ENCODE data around the gene RAD51.

DNA sequence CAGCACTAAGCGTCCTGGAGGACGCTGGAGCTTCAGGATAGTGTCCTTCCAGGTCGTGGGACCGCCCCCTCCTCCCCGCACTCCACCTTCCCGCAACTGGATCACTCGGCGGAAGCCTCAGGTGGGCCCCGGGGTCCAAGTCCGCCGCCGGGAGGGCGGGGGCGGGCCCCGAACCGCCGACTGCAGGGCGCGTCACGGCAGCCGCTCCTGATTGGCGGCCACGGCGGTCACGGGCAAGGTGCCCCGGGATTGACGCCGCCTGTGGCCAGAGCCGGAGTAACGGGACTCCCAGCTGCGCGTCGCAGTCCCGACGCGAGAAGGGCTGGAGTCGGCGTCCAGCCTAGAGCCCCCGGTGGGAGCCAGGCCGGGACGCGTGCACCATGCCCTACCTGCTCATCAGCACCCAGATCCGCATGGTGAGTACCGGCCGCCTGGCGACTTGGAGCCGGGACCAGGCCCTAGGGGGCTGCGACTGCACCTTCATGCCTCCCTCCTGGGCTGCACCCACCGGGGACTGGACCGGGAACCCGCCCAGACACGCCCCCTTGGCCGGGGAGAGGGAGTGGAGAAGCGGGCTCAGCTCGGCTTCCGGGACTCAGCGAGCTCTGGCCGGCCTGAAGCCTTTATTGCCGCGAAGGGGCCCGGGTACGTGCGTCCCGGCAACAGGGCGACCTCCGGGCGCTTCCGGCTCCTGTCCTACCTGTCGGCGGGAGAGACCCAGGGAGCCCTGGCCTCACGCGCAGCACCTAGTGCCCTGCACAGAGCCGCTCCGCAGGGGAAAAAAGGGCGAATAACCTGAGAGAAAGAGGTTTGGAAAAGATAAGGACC lies 69.0 kb downstream of the RAD51 start, which contains the start of gene GCHFR:
- TF ChIP-seq CTCF (IDR thresholded peaks at IDR 0.05; ENCODE audit: borderline replicate concordance, extremely low read depth, low read length, poor library complexity, severe bottlenecking) = no peak
- no peak for TF ChIP-seq EZH2 (IDR thresholded peaks at IDR 0.05; ENCODE audit: borderline replicate concordance, low read depth, low read length, severe bottlenecking)
